Lower leg skin (tissue), 4 donors: ENCODE data around the gene CRTC1. TPM values are rescaled to one million over a fixed set of nuclear protein-coding genes. Genes with fewer than 3 reads are reported as not detected.

Source experiments
- DNase-seq, 2 donors: peaks; one replicate each; pipeline ENCODE4 v3.0.0-alpha.2; 2019; ENCODE audit warnings: low spot score in 2 of 2
- H3K4me3 ChIP-seq: fragments of 200-600 bp; sonication (generic); 2 replicates; pipeline ENCODE4 v1.5.1; 2017; ENCODE audit warnings: mild to moderate bottlenecking, low read depth; ENCODE audit not compliant: poor library complexity, severe bottlenecking
- CTCF ChIP-seq, 3 donors: fragments of 450-650 bp; IDR thresholded peaks; one replicate each; pipeline ENCODE4 v1.5.1; 2016; ENCODE audit warnings: antibody characterized with exemption in 3 of 3, mild to moderate bottlenecking in 3 of 3, moderate library complexity in 2 of 3
- POLR2A ChIP-seq, 2 donors: fragments of 450-650 bp; IDR thresholded peaks; one replicate each; pipeline ENCODE4 v1.6.1; 2016 to 2017; ENCODE audit warnings: antibody characterized with exemption in 2 of 2, mild to moderate bottlenecking in 1 of 2, moderate library complexity in 1 of 2
- WGBS, 2 donors: methylation state at CpG; one replicate each; pipeline ENCODE4 v1.1.5; 2018; 5-methylcytosine and 5-hydroxymethylcytosine counted together
- intact Hi-C: fragments of 100-400 bp; cut with DNase I; formaldehyde crosslinking; loops from one replicate; pipeline ENCODE4 v1.15.0; 2023; ENCODE audit warnings: low total_unique reads
- total RNA-seq, 4 donors: library from RNA; depleted of rRNA; stranded (reverse); fragments of >200 nt; gene quantifications; one replicate each; pipeline ENCODE4 v1.1.0, GENCODE V29; 2016

The CRTC1 gene
- total RNA-seq, 4 donors from 2014 or later, result 2.1 to 5.5 (median 4.2) TPM

DNA sequence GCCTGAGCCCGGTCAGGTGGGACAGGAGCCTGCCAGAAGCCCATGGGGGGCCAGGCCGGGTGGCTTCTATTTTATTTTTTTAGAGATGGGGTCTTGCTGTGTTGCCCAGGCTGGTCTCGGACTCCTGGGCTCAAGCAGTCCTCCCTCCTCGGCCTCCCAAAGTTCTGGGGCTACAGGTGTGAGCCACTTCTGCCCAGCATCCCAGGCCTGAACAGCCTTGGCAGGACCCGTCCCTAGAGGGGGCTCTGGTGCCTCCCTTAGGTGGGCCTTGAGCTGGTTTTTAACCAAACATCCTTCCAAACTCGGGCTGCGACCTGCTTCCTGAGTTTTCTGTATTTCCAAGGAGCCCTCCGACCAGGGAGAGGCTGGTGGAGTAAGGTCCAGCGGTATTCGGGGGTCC is 97.2 kb downstream of the CRTC1 start:
- TF ChIP-seq POLR2A (IDR thresholded peaks at IDR 0.05) (no peak), CTCF (IDR thresholded peaks at IDR 0.05) (no peak)
- no peak overlapping the region for H3K4me3 ChIP-seq
- WGBS, 2 donors, result 81 to 88% methylated on average over 10 of the region's 10 CpGs
- no peak for DNase-seq
- intact Hi-C loops, result no loop called here

DNA sequence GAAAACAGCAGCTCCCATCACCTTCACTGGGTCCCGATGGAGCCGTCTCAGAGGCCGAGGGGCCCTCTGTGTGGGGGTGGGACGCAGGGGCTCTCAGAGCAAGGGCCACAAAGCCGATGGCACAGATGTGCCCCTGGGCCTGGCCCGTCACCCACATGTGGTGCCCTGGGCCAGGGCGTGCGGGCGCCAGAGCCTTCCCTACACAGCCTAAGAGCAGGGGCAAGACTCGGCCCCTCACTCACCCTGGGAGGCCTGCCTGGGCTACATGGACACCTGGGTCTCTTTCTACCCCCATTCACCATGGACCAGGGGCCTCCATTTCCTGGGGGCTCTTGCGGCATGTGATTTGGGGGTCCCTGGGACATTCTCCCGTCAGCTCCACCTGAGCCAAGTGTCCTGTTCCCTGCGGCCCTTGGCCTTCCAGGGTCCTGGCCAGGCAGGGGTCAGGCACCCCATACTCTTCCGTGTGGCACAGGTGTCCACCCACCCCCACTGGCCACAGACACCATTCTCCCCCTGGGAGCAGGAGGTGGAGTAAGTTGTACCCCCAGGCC is 97.6 kb downstream of the CRTC1 start:
- DNase-seq, result no peak
- intact Hi-C loops, result no loop called here
- TF ChIP-seq POLR2A (IDR thresholded peaks at IDR 0.05) (no peak), CTCF (IDR thresholded peaks at IDR 0.05) (no peak)
- WGBS, 2 donors, result 88 to 90% methylated on average over 10 to 14 of the region's 14 CpGs
- no peak overlapping the region for H3K4me3 ChIP-seq

DNA sequence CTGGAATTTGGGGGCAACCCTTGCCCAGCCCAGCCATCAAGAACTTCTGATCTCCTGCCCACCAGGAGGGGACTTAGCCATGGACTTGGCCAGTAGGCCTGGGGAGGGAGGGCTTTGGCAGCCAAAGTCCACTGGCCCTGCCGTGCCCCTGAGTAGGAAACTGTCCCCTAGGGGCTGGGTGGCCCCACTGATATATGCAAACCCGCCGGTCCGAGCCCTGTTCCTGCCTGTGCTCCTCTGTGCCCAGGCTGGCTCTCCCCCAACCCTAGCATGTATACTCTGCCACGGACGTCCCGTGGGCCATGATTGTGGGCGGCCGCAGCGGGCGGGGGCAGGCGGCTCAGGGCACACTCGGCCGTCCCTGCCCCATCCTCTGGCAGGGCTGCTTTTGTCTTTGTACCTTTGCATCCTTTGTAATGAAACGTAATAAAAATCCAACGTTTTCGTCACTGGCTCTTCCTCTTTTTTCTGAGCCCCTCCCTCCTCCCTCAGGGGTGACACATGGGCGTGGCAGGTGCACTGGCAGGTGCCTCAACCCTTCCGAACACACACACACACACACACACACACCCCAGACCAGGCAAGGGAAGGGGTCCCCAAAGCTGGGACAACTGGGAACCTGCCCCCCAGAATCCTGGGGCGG is 98.5 kb downstream of the CRTC1 start:
- TF ChIP-seq CTCF (IDR thresholded peaks at IDR 0.05), result no peak
- no peak overlapping the region for H3K4me3 ChIP-seq
- DNase-seq, result no peak
- WGBS, 2 donors, result 48 to 57% methylated on average over 17 to 19 of the region's 20 CpGs
- intact Hi-C loops, result no loop called here

GRCh38 chr19:18782559-18783225 is 99.2 kb downstream of the CRTC1 start:
- intact Hi-C loops, result no loop called here
- no peak overlapping the region for H3K4me3 ChIP-seq
- WGBS, 2 donors, result 83 to 86% methylated on average over 12 to 21 of the region's 22 CpGs
- no peak for TF ChIP-seq POLR2A (IDR thresholded peaks at IDR 0.05)
- no peak for TF ChIP-seq CTCF (IDR thresholded peaks at IDR 0.05)
- DNase-seq, result no peak

DNA sequence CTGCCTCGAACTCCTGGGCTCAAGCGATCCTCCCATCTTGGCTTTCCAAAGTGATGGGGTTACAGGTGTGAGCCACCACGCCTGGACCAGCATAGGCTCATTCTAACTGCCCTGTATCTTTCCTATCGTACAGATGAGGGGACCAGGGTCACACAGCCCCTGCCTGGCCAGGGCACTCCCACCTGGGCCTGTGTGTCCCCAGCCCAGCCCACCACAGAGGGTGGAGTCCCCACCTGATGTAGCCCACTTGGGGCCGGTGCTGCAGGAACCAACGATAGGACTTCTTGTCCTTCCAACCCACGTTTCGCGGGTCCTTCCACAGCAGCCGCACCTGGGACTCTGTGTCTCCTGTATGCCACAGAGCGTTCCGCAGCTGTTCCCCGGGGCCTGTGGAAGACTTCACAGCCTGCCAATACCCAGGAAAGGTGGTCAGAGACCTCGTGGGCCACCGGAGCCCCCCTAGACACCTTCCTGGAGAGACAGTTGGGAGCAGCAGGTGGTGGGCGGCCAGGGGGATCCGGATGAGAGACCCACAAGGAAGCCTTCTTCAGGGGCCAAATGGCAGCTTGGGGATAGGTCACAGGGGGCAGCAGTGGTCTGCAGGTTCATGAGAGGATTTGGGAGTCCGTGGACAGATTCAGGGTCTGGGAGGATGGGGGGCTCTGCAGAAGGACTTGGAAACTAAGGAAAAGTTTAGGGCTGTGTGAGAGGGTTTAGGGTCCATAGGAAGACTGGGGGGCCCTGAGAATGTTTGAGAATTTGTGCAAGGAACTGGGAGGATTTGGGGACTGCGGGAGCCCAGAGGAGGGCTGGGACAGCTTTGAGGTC is 100.7 kb downstream of the CRTC1 start:
- 89 to 91% methylated on average over 19 of the region's 19 CpGs for WGBS, 2 donors
- TF ChIP-seq POLR2A (IDR thresholded peaks at IDR 0.05) (no peak), CTCF (IDR thresholded peaks at IDR 0.05) (no peak)
- intact Hi-C loops, result no loop called here
- no peak overlapping the region for H3K4me3 ChIP-seq
- DNase-seq, result no peak
